Heart left ventricle (tissue), 16 donors: ENCODE results near the gene FOSL2. TPM values are rescaled to one million over a fixed set of nuclear protein-coding genes. Genes with fewer than 3 reads are reported as not detected.
A peak's percentile ranks its signal among the peaks of the same experiment; 100 is the strongest.

Experiments
- ATAC-seq, 4 donors: fragments of 200-7000 bp; cut with Tn5 transposase; one replicate each; pipeline ENCODE4 v1.9.1; 2020 to 2022; ENCODE audit warnings: moderate library complexity in 4 of 4, mild to moderate bottlenecking in 3 of 4, moderate number of reproducible peaks in 1 of 4
- DNase-seq, 5 donors: peaks; one replicate each; pipeline ENCODE4 v3.0.0-alpha.2; 2020
- H3K27ac ChIP-seq, 12 donors: fragments of 200-600 bp; sonication (generic) in 4 of 12; one replicate each; pipeline versions ENCODE4 v1.5.0 to v1.8.0; 2016 to 2022; ENCODE audit warnings: mild to moderate bottlenecking in 2 of 12
- H3K27me3 ChIP-seq, 9 donors: fragments of 200-600 bp; sonication (generic) in 2 of 9; one replicate each; pipeline versions ENCODE4 v1.5.1 to v1.8.0; 2016 to 2022; ENCODE audit warnings: mild to moderate bottlenecking in 3 of 9
- H3K36me3 ChIP-seq, 9 donors: fragments of 200-600 bp; sonication (generic) in 2 of 9; one replicate each; pipeline versions ENCODE4 v1.5.0 to v1.8.0; 2018 to 2022; ENCODE audit warnings: mild to moderate bottlenecking in 2 of 9
- H3K4me1 ChIP-seq, 12 donors: fragments of 200-600 bp; sonication (generic) in 4 of 12; one replicate each; pipeline versions ENCODE4 v1.5.0 to v1.8.0; 2016 to 2022; ENCODE audit warnings: mild to moderate bottlenecking in 3 of 12
- H3K4me3 ChIP-seq, 12 donors: fragments of 200-600 bp; sonication (generic) in 4 of 12; one replicate each; pipeline versions ENCODE4 v1.5.0 to v1.8.0; 2017 to 2022; ENCODE audit warnings: mild to moderate bottlenecking in 9 of 12, moderate library complexity in 4 of 12
- H3K9me3 ChIP-seq, 12 donors: fragments of 200-600 bp; sonication (generic) in 4 of 12; one replicate each; pipeline versions ENCODE4 v1.5.0 to v1.8.0; 2016 to 2022; ENCODE audit warnings: mild to moderate bottlenecking in 1 of 12
- POLR2A ChIP-seq, 2 donors: fragments of 450-650 bp; IDR thresholded peaks; one replicate each; pipeline ENCODE4 v1.6.1; 2017; ENCODE audit warnings: antibody characterized with exemption in 2 of 2, mild to moderate bottlenecking in 2 of 2, moderate library complexity in 2 of 2
- WGBS, 4 donors: extraction: QIAGEN DNeasy Blood & Tissue Kit in 2 of 4; methylation state at CpG; one replicate each; pipeline versions ENCODE4 v1.1.5 to v1.1.7; 2013 to 2018; 5-methylcytosine and 5-hydroxymethylcytosine counted together
- intact Hi-C, 10 donors: fragments of 100-400 bp; cut with DNase I; formaldehyde crosslinking; loops; one replicate each; pipeline versions ENCODE4 v1.11.1 to v1.14.2; 2022
- polyA plus RNA-seq, 2 donors: library from polyadenylated mRNA; stranded (reverse); fragments of 200-250 nt; gene quantifications; one replicate each; pipeline ENCODE4 v1.2.3, GENCODE V29; 2013
- total RNA-seq, 9 donors: library from RNA; depleted of rRNA in 2 of 9; stranded (reverse); fragments of >200 nt in 2 of 9; fragmentation: NEBNext Ultra II Directional in 3 of 9; extraction: Animal tissue kit (Norgen Biotek cat#: 25700) in 3 of 9; gene quantifications; one replicate each; pipeline versions ENCODE4 v1.1.0 to v1.2.4, GENCODE V29; 2016 to 2023
- TF ChIP-seq, protein P1 (sequence below), 12 donors: fragments of 200-600 bp; sonication (generic) in 4 of 12; IDR thresholded peaks; one replicate each; pipeline versions ENCODE4 v1.5.0 to v1.8.0; 2018 to 2022; ENCODE audit warnings: antibody characterized with exemption in 12 of 12, mild to moderate bottlenecking in 5 of 12
- donor health status: ischemic (EF 13 %, LVEDD 7.1; RV severe dilation, severe dysfunction).
- donor health status: healthy with polysubstance abuse.
- donor health status: DM: no; HTN: yes; CAD: no.
- donor health status: DM: no; HTN: no; CAD: no.
- donor health status: ischemic (EF 25% LVEDD 6.9; RV normal size, moderate dysfunction).
- donor health status: ischemic (EF 25% LVEDD 5.7; RV mildly dilated, moderate dysfunction).
- donor health status: healthy.
- donor health status: DM: yes; HTN: yes; CAD: no.
- donor health status: ischemic (EF 35%, LVEDD 5.7; RV mildly dilated, moderate dysfunction).
- donor health status: nonischemic (EF 11% LVEDD 7.7; RV severe dilation, severe dysfunction).
- donor health status: DM: yes; HTN: yes; CAD: no.
- donor health status: PGD.
- donor health status: ischemic (EF 29% LVEDD 5.4; RV normal size, mild dysfunction).
- donor health status: nonischemic (EF 23%, LVEDD 6.1; RV moderate dilation, normal function).

FOSL2 gene
- total and polyA plus RNA-seq, 11 donors: 15.2 to 144 (median 50.2) TPM

DNA sequence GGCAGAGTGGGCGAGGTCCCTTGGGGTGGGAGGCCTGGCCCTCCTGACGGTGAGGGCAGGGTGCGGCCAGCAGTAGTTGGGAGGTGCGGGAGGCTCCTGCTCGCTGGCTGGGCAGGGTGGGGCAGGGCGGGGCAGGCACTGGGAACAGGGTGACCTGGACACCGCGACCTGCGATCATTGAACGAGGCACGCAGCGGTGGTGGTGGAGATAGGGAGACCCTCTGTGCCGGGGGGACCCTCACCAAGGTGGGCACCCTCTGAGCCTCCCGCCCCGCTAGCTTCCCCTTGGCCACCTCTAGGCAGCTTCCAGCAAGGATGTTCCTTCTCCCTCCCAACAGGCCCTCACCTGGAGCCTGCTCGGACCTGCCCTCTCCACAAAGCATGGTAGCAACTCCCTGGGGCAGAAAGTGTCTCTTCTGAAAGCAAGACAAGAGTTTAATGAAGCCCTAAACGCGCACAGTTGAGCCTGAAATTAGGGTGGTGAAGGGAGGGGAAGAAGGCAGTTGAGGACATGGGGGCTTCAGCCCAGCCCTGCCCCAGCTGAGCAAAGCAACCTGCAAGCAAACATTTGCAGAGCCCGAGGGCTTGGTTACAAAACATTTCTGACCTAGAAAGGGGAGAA, 15.4 kb upstream of the FOSL2 start:
- intact Hi-C loops: no loop called here
- Histone ChIP-seq H3K4me1 (peaks cover 0 to 24% (median 0%) of the 10 kb centered on the region in 12 donors), H3K4me3 (no peak overlapping the region), H3K27me3 (no peaks in the 10 kb centered on the region), H3K9me3 (no peaks in the 10 kb centered on the region), H3K36me3 (no peaks in the 10 kb centered on the region), H3K27ac (no peak overlapping the region)
- WGBS, 4 donors: 93 to 96% (median 94%) methylated on average over 19 of the region's 19 CpGs
- TF ChIP-seq POLR2A (IDR thresholded peaks at IDR 0.05): no peak
- TF ChIP-seq, protein P1, sequence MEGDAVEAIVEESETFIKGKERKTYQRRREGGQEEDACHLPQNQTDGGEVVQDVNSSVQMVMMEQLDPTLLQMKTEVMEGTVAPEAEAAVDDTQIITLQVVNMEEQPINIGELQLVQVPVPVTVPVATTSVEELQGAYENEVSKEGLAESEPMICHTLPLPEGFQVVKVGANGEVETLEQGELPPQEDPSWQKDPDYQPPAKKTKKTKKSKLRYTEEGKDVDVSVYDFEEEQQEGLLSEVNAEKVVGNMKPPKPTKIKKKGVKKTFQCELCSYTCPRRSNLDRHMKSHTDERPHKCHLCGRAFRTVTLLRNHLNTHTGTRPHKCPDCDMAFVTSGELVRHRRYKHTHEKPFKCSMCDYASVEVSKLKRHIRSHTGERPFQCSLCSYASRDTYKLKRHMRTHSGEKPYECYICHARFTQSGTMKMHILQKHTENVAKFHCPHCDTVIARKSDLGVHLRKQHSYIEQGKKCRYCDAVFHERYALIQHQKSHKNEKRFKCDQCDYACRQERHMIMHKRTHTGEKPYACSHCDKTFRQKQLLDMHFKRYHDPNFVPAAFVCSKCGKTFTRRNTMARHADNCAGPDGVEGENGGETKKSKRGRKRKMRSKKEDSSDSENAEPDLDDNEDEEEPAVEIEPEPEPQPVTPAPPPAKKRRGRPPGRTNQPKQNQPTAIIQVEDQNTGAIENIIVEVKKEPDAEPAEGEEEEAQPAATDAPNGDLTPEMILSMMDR (IDR thresholded peaks at IDR 0.05): no peak
- DNase-seq (no peak), ATAC-seq (peak in 1 of 4 donors; percentile 26)

DNA sequence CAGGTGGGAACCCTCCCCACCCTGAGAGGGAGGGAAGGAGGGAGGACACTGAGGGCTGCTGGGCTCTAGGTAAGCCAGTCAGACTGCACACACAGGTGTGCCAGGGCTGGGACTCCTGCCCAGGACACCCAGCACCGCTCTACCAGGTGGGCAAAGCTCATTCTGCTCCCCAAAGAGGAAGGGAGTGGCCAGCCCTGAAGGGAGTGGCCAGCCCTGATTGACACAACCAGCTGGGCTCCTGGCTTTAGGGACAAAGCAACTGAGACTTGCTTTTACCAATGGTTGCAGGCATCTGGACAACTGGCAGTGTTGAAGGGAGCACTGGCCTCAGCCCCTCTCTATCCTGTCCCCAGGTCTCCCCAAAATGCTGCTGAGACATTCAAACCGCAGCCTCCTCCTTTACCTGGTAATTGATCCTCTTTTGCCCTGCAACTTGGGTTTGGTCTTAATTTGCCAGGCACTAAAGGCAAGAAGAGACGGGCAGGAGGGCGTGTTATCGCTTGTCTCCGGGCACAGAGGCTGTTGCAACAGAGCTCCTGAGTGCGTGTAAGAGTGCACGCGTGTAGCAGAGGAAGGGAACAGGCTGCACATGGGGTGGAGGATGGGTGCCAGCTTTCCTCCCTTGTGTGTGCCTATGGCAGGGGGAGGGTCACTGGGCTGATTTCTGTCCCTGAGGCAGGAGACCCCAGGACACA, 14.5 kb upstream of the FOSL2 start:
- 84 to 95% (median 91%) methylated on average over 8 to 9 of the region's 9 CpGs for WGBS, 4 donors
- no peak for DNase-seq
- TF ChIP-seq POLR2A (IDR thresholded peaks at IDR 0.05): no peak
- TF ChIP-seq, protein P1 (IDR thresholded peaks at IDR 0.05): no peak
- Histone ChIP-seq H3K36me3 (no peaks in the 10 kb centered on the region), H3K4me1 (peaks cover 0 to 24% (median 0%) of the 10 kb centered on the region in 12 donors), H3K27me3 (no peaks in the 10 kb centered on the region), H3K9me3 (no peaks in the 10 kb centered on the region), H3K4me3 (no peak overlapping the region), H3K27ac (no peak overlapping the region)
- intact Hi-C loops: no loop called here
- ATAC-seq: peak in 1 of 4 donors; percentile 38

DNA sequence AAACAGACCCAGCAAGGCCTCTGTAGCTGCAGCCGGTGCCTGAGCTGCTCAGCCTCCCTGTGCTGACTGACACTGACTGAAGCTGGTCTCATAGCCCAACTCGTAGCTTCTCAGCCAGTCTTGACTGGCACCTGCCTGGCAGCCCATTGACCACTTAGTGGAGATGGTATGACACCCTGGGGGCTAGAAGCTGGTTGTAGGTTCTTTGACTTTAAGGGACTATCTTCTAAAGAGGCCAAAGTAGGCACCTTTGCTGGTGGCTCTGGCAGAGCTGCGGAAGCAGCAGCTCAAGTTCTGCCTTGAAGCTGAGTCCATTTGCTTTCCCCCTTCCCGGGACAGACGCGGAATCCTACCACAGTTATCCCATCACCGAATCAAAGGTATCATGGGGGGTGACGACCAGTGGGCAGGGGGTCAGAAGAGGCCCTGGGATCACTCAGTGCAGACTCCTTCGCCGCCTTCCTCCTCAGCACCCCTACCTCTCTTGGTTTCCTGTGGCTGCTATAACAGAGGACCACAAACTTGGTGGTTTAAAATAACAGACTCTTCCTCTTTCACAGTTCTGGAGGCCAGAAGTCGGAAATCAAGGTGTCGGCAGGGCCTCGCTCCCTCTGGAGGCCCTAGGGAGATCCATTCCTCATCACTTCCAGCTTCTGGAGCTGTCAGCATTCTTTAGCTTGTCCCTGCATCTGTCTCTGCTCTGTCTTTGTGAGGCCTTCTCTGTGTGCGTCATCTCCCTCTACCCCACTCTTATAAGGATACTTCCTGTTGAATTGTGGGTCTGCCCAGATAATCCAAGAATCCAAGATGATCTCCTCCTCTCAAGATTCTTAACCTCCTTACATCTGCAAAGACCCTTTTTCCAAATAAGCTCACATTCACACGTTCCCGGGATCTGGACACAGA, 13.7 kb upstream of the FOSL2 start:
- Histone ChIP-seq H3K4me1 (peaks cover 0 to 24% (median 0%) of the 10 kb centered on the region in 12 donors), H3K27ac (peak overlapping the region in 1 of 12 donors; percentile 42), H3K27me3 (no peaks in the 10 kb centered on the region), H3K4me3 (no peak overlapping the region), H3K9me3 (no peaks in the 10 kb centered on the region), H3K36me3 (no peaks in the 10 kb centered on the region)
- TF ChIP-seq, protein P1 (IDR thresholded peaks at IDR 0.05): no peak
- no peak for TF ChIP-seq POLR2A (IDR thresholded peaks at IDR 0.05)
- intact Hi-C loops: no loop called here
- no peak for DNase-seq
- WGBS, 4 donors: 77 to 83% (median 80%) methylated on average over 15 to 16 of the region's 16 CpGs
- ATAC-seq: no peak

DNA sequence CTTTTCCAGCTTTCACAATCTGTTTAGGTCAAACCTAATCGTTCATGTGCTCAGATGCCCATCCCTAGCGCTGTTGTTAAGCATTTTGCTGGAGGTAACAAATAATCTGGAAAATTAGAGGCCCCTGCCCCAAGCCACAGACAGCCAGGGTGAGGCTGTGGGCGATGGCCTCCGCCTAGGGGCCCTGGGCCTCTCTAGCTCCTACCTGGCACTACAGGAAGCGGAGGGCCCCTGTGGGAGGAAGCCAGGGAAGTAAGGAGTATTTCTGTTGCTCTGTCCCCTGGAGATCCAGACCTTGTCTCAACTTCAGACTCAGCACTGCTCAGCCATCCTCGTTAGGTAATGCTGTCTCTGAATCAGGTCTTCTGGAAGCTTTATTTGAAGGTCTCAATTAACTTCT, 12.4 kb upstream of the FOSL2 start:
- intact Hi-C loops: no loop called here
- no peak for DNase-seq

More for the DNA sequence above, 12.4 kb upstream of the FOSL2 start:
- no peak overlapping the region for H3K4me3 ChIP-seq
- no peak overlapping the region for H3K27ac ChIP-seq
- H3K36me3 ChIP-seq: no peaks in the 10 kb centered on the region
- no peak for TF ChIP-seq POLR2A (IDR thresholded peaks at IDR 0.05)
- 80 to 89% (median 88%) methylated on average over 6 of the region's 6 CpGs for WGBS, 4 donors
- ATAC-seq: no peak
- no peaks in the 10 kb centered on the region for H3K9me3 ChIP-seq
- no peaks in the 10 kb centered on the region for H3K27me3 ChIP-seq
- H3K4me1 ChIP-seq: peaks cover 0 to 24% (median 0%) of the 10 kb centered on the region in 12 donors
